NOMO-1 treated with dmso at 0.1 percent for 144 hours (cell line): ENCODE results near the gene TMSB4X.

Source experiments
- DNase-seq: peaks from one replicate; lab custom pipeline; 2025; ENCODE audit not compliant: unreplicated experiment; lab: John Stamatoyannopoulos, UW

The TMSB4X gene

GRCh38 chrX:12994321-12994720 is 19.4 kb downstream of the TMSB4X start:
- DNase-seq: no peak

- no peak for DNase-seq
These were observed 22.1 kb downstream of the TMSB4X start for GRCh38 chrX:12996934-12997435.

DNA sequence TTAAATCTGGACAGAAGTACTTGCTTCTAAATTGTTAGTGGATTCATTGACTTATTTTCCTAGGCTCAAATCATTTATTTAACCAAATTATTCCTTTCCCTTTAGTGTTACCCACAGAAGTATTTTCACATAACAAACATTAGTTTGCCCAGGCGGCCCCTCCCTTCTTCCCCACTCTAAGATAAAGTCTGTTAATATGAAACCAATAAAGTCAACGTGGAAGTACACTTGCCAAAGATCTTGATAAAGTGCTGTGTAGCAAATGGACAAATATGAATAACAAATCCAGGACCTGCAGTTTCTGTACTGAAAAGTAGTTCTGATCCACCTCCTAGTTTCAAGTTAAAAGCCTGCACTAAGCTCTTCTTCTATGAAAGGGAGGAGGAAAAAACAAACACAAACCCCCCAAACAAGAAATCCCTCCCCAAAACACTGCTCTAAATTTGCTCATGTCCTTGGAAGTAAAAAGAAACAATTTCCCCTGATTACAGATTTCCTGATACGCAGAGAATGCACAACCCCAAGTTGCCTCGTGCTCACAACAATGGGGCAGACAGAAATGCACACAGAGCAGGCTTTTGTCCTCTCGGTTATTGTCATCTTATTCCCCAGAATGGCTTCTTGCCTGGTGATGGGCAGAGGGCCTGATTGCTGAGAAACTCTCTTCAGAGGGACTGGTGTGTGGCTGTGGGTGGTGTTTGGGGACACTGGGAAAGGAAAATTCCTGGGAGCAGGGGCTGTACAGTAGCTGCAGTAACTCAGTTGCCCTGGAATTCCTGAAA is 23.2 kb downstream of the TMSB4X start:
- no peak for DNase-seq

- DNase-seq: no peak
These were observed 24.5 kb downstream of the TMSB4X start for GRCh38 chrX:12999422-12999821.

- DNase-seq: peak; percentile 84
These were observed 25.4 kb downstream of the TMSB4X start for GRCh38 chrX:13000301-13000811.

GRCh38 chrX:13001097-13001496 is 26.2 kb downstream of the TMSB4X start:
- no peak for DNase-seq

DNA sequence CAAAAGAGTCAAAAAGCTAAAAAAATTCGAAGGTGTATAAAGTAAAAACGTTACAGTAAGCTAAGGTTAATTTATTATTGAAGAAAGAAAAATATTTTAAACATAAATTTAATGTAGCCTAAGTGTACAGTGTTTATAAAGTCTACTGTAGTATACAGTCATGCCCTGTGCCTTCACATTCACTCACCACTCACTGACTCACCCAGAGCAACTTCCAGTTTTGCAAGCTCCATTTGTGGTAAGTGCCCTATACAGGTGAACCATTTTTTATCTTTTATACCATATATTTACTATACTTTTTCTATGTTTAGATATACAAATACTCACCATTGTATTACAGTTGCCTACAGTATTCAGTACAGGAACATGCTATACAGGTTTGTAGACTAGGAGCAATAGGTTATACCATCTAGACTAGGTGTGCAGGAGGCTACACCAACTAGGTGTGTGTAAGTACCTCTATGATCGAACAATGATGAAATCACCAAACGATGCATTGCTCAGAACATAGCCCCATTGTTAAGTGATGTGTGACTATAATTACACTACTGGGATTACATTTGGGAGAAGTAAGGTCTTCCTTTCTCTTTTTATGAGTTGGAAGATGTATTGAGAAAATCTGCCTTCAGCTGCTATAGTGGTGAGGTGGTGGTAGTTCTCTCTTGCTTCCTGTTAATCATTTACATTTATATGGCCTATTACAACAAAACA is 27.2 kb downstream of the TMSB4X start:
- peak; percentile 25 for DNase-seq

DNA sequence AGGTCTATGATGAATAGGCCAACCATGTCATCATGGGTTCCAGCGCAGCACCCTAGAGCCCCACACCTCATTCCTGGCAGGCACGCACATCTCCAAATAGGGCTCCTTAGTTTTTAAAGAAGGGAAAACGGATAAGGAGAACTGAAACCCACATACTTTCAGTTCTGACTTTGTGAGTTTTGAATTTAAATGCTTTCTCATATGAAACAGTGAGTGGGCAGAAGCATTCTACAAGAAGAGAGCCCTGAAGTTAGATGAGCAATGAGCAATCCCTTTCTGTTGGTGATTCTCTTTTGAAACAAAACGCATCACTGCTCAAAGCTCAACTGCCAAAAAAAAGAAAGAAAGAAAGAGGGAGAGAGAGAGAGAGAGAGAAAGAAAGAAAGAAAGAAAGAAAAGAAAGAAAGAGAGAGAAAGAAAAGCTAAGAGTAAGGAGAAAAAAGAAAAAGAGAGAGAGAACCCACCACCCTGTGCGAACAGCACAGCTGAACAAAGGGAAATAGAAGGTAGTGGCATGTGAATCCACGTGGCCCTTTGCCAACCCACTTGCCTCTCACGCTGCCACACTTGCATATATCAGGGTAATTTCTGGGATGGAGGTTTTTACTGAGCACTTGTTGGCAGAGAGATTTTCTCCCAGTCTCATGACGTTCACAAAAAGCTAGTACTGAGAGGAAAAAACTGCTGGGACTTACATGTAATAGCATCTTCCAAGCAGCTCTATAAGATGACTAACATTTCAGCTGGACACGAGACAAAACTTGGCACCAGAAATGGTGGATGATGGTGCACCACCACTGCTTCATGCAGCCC is 31.0 kb downstream of the TMSB4X start:
- DNase-seq: peak; percentile 45

DNA sequence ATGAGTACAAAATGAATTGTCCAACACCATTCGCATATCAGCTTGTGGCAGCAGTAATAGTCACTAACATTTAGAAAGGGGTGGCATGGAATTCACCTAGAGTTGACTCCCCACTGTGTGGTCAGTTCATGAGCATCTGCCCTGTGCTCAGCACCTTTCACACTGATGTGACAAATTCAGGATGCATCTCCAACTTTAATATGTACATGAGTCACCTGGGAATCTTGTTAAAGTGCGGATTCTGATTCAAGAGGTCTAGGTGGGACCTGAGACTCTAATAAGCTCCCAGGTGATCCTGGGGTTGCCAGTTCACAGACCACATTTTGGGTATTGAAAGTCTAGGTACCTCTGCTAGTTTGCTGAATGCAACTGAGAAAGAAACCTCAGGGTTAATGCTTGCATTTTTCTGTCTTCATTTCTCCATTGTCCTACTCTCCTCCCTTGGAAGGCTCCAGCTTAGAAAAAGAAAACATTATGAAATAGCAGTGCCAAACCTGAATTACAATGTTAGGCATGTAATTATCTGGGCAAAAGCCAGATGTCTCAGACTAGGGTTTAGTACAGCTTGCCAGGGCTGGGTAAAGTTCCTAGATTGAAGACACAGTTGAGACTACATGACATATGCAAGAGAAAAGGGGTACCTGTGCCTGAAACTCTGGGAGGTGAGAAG is 32.7 kb downstream of the TMSB4X start:
- no peak for DNase-seq

DNA sequence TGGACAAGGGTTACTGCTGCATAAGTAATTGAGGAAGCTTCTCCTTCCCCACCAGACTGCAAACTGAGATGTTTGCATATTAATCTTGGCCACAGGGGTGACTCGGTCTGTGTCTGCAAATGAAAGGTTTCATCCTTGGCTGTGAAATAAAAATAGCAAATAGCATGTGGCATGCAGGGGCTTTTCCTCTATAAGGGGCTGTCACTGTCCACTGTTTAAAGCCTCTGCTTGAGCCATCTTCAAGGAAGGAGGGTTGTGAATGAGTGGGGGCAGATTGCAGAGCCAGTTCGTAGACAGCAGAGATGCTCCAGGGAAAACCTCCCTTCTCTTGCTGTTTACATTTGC is 33.3 kb downstream of the TMSB4X start:
- no peak for DNase-seq

GRCh38 chrX:13008851-13009250 is 33.9 kb downstream of the TMSB4X start:
- no peak for DNase-seq

- DNase-seq: no peak
These were observed 34.4 kb downstream of the TMSB4X start for GRCh38 chrX:13009273-13009672.

GRCh38 chrX:13009844-13010243 is 34.9 kb downstream of the TMSB4X start:
- no peak for DNase-seq

DNA sequence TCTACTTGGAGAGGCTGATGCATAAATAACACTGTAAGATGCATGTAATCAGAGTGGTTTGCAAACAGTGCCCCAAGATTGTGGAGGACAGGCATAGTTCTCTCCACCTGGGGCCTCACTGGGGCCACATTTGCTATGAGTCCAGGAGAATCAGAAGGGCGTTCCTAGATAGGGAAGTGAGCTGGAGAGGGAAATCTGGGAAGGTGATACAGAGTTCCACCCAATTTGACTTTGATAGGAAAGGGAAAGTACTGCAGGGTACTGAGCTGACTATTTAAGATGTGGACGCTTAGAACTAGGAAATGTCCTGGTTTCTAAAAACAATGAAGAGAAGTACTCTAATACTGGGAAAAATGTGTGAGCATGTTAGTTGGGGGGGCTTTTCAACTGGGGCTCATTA is 35.6 kb downstream of the TMSB4X start:
- no peak for DNase-seq

- DNase-seq: peak; percentile 79
These were observed 38.6 kb downstream of the TMSB4X start for GRCh38 chrX:13013363-13014110.

- DNase-seq: no peak
These were observed 39.5 kb downstream of the TMSB4X start for GRCh38 chrX:13014111-13015096.

DNA sequence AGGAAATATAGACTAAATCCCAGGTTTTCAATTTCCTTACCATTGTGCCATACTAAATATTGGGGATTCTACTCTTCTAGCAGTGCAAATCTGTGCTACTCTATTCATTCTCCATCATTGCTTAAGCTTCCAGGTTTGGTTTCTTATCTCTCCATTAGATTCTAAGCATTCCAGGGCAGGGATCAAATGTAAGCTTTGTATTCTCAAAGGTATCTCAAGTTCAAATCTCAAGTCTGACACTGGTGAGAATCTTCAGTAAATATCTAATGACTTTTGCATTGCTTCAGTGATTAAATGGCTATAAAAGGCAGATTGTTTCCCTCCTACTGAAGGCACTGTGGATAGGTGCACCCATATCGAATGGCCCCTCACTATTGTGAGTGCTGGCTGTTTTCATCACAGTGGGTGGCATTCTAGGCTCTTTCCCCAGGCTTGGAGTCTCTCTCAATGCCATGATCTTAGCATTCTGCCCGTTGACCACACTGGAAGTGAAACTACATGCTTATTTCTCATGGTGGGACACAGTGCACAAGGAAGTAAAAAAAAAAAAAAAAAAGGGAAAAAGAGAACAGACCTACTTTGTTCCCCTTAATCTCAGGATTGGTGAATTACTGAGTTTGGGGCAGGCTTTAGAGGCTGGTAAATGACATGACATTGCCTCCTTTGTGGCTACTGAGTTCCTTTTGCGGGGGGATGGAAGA is 40.8 kb downstream of the TMSB4X start:
- peak; percentile 70 for DNase-seq

DNA sequence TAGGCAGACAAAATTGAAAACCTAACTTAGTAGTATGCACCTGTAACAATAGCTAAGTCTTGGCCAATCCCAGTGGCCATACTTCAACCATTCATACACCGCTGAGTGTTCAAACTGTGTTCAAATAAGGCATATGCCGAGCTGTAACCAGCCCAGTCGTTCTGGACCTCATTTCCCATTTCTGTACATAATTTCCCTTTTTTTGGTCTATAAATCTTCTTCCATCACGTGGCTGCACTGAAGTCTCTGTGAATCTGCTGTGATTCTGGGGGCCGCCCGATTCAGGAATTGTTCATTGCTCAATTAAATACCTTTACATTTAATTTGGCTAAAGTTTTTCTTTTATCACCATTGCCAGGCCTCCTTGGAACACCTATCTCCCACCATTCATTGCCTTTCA is 41.8 kb downstream of the TMSB4X start:
- DNase-seq: peak; percentile 81
